Kidney (tissue), 14 donors: ENCODE measurements around the gene PLXNA2. TPM values are rescaled to one million over a fixed set of nuclear protein-coding genes. Genes with fewer than 3 reads are reported as not detected.
A peak's percentile ranks its signal among the peaks of the same experiment; 100 is the strongest.

ENCODE experiments used
- DNase-seq, 5 donors: peaks; one replicate each; pipeline ENCODE4 v3.0.0-alpha.2; 2013 to 2020
- FAIRE-seq: peaks from 2 replicates; lab custom pipeline; 2012; peaks lifted over from hg19 to GRCh38; lab: Jason Lieb, UNC
- H3K27ac ChIP-seq, 2 donors: one replicate each; pipeline ENCODE4 v1.7.0; 2013; ENCODE audit warnings: low read depth in 2 of 2, low read length in 2 of 2, inconsistent platforms in 1 of 2
- H3K27me3 ChIP-seq: one replicate; pipeline ENCODE4 v1.7.1; 2013; ENCODE audit warnings: low read length, inconsistent platforms; ENCODE audit not compliant: control insufficient read depth, insufficient read depth
- H3K36me3 ChIP-seq, 3 donors: one replicate each; pipeline versions ENCODE4 v1.7.0 to v1.7.1; 2013; ENCODE audit warnings: low read length in 3 of 3, control low read depth in 1 of 3, inconsistent platforms in 1 of 3; ENCODE audit not compliant: insufficient read depth in 3 of 3, control insufficient read depth in 2 of 3
- H3K4me1 ChIP-seq, 3 donors: one replicate each; pipeline versions ENCODE4 v1.7.0 to v1.7.1; 2013; ENCODE audit warnings: low read length in 3 of 3, inconsistent platforms in 1 of 3, low read depth in 1 of 3; ENCODE audit not compliant: control insufficient read depth in 2 of 3, insufficient read depth in 2 of 3
- H3K4me3 ChIP-seq, 3 donors: one replicate each; pipeline versions ENCODE4 v1.7.0 to v1.8.1; 2013; ENCODE audit warnings: low read length in 3 of 3, control low read depth in 1 of 3, inconsistent platforms in 1 of 3
- H3K9ac ChIP-seq, 3 donors: one replicate each; pipeline versions ENCODE4 v1.7.0 to v1.7.1; 2013; ENCODE audit warnings: low read length in 3 of 3, control low read depth in 1 of 3, inconsistent platforms in 1 of 3
- H3K9me3 ChIP-seq, 3 donors: one replicate each; pipeline versions ENCODE4 v1.7.0 to v1.7.1; 2013; ENCODE audit warnings: low read length in 3 of 3, control low read depth in 1 of 3, inconsistent platforms in 1 of 3; ENCODE audit not compliant: control insufficient read depth in 2 of 3, insufficient read depth in 1 of 3
- intact Hi-C: fragments of 100-400 bp; cut with DNase I; formaldehyde crosslinking; loops from one replicate; pipeline ENCODE4 v1.11.1; 2022
- polyA plus RNA-seq: library from polyadenylated mRNA; stranded (reverse); fragments of 350-450 nt; fragmentation: Illumina TruSeq; extraction: RNeasy Lipid Tissue Mini Kit (QIAGEN cat#74804); gene quantifications from one replicate; pipeline ENCODE4 v1.2.3, GENCODE V29; 2014; ENCODE audit warnings: low read depth, low replicate concordance; ENCODE audit not compliant: insufficient read depth
- total RNA-seq: library from RNA; stranded (reverse); fragmentation: NEBNext Ultra II Directional; extraction: Animal tissue kit (Norgen Biotek cat#: 25700); gene quantifications from one replicate; pipeline ENCODE4 v1.2.1, GENCODE V29; 2021
- TF ChIP-seq, protein P1 (sequence below): IDR thresholded peaks from 3 replicates; pipeline ENCODE4 v1.5.1; 2012; ENCODE audit warnings: mild to moderate bottlenecking, moderate library complexity, borderline replicate concordance; ENCODE audit not compliant: insufficient read depth; ENCODE audit errors: extremely low read depth
- donor health status: control.
- donor health status: control.
- donor health status: control.
- donor health status: control.
- donor health status: control.
- donor health status: DM: yes; HTN: yes; CAD: no.
- donor health status: Normal renal cell carcinoma (clear cell type).

The PLXNA2 gene
- total and polyA plus RNA-seq, 2 donors from 2014 or later: 2.4 to 27.9 TPM

DNA sequence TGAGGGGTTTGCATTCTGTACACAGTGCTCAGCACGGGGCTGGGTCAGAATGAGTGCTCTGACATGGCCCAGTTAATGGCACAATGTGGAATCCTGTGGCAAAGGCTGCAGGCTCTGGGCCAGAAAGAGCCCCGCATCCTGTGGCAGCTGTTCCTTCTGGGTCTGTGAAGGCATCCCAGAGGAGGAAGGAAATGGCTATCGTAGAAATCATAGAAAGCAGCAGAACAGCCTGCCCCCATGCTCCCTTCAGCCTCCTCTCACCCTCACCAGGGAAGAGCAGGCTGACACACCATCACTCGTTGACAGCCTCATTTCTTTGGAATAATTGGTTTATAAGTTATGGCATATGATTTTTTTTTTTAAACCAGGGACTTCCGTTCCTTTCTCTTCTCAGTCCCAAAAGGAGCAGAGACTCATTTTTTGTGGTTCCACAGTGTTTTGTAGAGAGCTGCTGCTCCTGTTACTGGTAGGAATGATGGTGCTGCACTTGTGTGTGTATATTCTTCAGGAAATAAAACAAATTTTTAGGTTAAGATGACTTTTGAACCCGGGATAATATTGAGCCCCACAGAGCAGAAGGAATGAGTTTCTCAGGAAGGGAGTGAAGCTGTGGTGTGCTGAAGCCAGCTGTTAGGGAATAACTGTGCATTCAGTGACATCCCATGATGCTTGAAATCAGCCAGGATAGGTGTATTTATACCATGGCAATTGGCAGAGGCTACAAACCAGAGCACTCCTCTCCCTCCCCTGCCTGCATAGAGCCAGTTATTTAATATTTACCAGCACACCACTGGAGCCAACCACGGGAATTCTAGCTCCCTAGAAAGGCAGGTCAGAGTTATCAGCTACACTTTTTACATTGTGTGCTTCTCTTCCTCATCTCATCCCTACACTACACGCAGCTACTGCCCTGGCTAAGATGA is 32.0 kb downstream of the PLXNA2 start:
- Histone ChIP-seq H3K4me1 (peaks cover 3 to 26% (median 12%) of the 10 kb centered on the region in 3 donors), H3K9ac (no peak overlapping the region), H3K36me3 (peaks cover 0 to 8% (median 3%) of the 10 kb centered on the region in 3 donors), H3K27me3 (no peaks in the 10 kb centered on the region), H3K9me3 (no peaks in the 10 kb centered on the region), H3K27ac (peak overlapping the region in 1 of 2 donors; percentile 29), H3K4me3 (no peak overlapping the region)
- TF ChIP-seq, protein P1, sequence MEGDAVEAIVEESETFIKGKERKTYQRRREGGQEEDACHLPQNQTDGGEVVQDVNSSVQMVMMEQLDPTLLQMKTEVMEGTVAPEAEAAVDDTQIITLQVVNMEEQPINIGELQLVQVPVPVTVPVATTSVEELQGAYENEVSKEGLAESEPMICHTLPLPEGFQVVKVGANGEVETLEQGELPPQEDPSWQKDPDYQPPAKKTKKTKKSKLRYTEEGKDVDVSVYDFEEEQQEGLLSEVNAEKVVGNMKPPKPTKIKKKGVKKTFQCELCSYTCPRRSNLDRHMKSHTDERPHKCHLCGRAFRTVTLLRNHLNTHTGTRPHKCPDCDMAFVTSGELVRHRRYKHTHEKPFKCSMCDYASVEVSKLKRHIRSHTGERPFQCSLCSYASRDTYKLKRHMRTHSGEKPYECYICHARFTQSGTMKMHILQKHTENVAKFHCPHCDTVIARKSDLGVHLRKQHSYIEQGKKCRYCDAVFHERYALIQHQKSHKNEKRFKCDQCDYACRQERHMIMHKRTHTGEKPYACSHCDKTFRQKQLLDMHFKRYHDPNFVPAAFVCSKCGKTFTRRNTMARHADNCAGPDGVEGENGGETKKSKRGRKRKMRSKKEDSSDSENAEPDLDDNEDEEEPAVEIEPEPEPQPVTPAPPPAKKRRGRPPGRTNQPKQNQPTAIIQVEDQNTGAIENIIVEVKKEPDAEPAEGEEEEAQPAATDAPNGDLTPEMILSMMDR: no peak
- no peak for FAIRE-seq
- intact Hi-C loops: no loop called here
- DNase-seq: no peak

DNA sequence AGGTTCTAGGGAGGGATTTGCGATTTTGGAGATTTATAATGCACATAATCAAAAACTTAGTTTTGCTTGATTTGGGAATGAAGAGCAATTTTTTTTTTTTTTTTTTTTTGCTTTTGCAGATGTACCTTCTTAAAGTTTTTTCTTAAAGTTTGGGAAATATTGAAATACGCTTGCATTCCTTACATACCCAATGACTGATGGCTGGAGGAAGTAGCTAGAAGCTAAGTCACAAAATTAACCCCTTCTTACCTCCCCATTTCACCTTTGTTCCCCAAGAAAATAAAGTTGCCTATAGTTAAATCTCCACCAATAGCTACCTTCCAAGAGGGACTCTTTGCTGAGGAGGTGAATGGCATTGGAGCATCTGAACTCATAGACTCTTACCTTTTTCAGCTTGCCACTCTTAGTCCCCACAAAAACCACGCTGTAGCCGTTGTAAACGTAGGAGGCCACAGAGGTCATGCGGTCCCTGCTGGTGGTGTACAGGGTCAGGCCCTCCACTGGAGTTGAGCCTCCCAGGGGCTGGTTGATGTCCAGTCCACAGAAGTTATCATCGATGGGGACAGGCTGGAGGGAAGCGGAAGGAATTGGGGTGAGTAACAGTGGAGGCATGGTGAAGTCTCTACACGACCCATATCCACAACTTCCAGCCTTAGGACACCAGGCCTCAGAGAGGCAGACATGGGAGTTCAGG is 34.1 kb downstream of the PLXNA2 start:
- Histone ChIP-seq H3K36me3 (peaks cover 0 to under 1% (median 0%) of the 10 kb centered on the region in 3 donors), H3K9ac (no peak overlapping the region), H3K27me3 (no peaks in the 10 kb centered on the region), H3K4me1 (peaks cover 3 to 26% (median 13%) of the 10 kb centered on the region in 3 donors), H3K27ac (no peak overlapping the region), H3K4me3 (no peak overlapping the region), H3K9me3 (no peaks in the 10 kb centered on the region)
- FAIRE-seq: no peak
- DNase-seq: no peak
- TF ChIP-seq, protein P1: no peak
- intact Hi-C loops: no loop called here

DNA sequence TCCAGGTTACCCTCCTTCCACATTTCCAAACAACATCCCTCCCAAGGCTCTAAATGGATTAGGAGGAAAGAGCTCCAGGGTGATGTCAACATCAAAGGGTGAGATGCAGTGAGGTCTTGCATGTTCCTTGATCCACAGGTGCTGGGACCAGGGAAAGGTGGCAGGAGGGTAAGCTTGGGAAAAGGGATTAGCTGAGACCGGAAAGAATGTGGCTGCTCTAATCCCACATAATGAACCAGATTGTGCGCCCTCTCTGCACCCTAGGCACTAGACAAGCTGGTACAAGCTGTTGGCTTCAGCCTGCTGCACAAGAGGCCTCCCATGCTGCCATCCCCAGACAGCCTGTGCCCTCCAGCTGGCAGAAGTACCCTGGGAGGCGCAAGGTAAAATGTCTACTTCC is 34.9 kb downstream of the PLXNA2 start:
- Histone ChIP-seq H3K4me1 (peaks cover 3 to 26% (median 16%) of the 10 kb centered on the region in 3 donors), H3K9me3 (no peaks in the 10 kb centered on the region), H3K27ac (no peak overlapping the region), H3K36me3 (no peaks in the 10 kb centered on the region), H3K4me3 (no peak overlapping the region), H3K9ac (no peak overlapping the region), H3K27me3 (no peaks in the 10 kb centered on the region)
- FAIRE-seq (no peak), DNase-seq (no peak)
- TF ChIP-seq, protein P1: no peak
- intact Hi-C loops: no loop called here
